A549 (cell line): ENCODE results near the gene UAP1.

Source experiments
- CHD4 ChIP-seq: fragments of 200-600 bp; sonication (generic); IDR thresholded peaks from 2 replicates; pipeline ENCODE4 v1.6.1; 2016; ENCODE audit warnings: antibody characterized with exemption, mild to moderate bottlenecking, borderline replicate concordance
- CTCF ChIP-seq: fragments of >200 bp; sonication (Bioruptor Twin); formaldehyde crosslinking; IDR thresholded peaks from 3 replicates; pipeline ENCODE4 v1.5.1; 2016
- E2F6 ChIP-seq: IDR thresholded peaks from 2 replicates; pipeline ENCODE4 v1.6.1; 2012; ENCODE audit warnings: low read depth, borderline replicate concordance
- ESRRA ChIP-seq: fragments of 150-350 bp; IDR thresholded peaks from 2 replicates; pipeline ENCODE4 v1.6.1; 2014; ENCODE audit warnings: mild to moderate bottlenecking, low read length, borderline replicate concordance
- RAD21 ChIP-seq, 2 experiments: fragments of >200 bp in 1 of 2; sonication (Bioruptor Twin) in 1 of 2; formaldehyde crosslinking in 1 of 2; IDR thresholded peaks in 1 of 2; conservative IDR thresholded peaks in 1 of 2; 2 replicates in 1 of 2; 3 replicates in 1 of 2; pipeline ENCODE4 v1.6.1; 2012 to 2018; ENCODE audit warnings: inconsistent platforms in 1 of 2
- REST ChIP-seq: fragments of 200-600 bp; sonication (generic); IDR thresholded peaks from 2 replicates; pipeline ENCODE4 v1.6.1; 2016; ENCODE audit warnings: antibody characterized with exemption, mild to moderate bottlenecking, moderate library complexity
- RFX5 ChIP-seq: fragments of 450-650 bp; IDR thresholded peaks from 2 replicates; pipeline ENCODE4 v1.7.1; 2014; ENCODE audit warnings: antibody characterized with exemption, mild to moderate bottlenecking, moderate library complexity
- TP53 ChIP-seq: fragments of 250-450 bp; sonication (Bioruptor Pico); IDR thresholded peaks from 2 replicates; pipeline ENCODE4 v1.5.0; 2021; ENCODE audit warnings: mild to moderate bottlenecking, moderate library complexity
- ZNF302 ChIP-seq: fragments of 250-450 bp; sonication (Bioruptor Pico); IDR thresholded peaks from 2 replicates; pipeline ENCODE4 v1.9.0; 2021; ENCODE audit warnings: inconsistent platforms, mild to moderate bottlenecking, moderate library complexity
- ZSCAN20 ChIP-seq: fragments of 250-450 bp; sonication (Bioruptor Pico); IDR thresholded peaks from 2 replicates; pipeline ENCODE4 v1.8.0; 2022; ENCODE audit warnings: mild to moderate bottlenecking, moderate library complexity

GRCh38 chr1:162527314-162527713 lies 34.2 kb upstream of the UAP1 start:
- TF ChIP-seq CHD4: no peak
- TF ChIP-seq CTCF: no peak
- no peak for TF ChIP-seq RAD21 (conservative IDR thresholded peaks at IDR 0.05 in 1 of 2, IDR thresholded peaks at IDR 0.05 in 1 of 2)
- TF ChIP-seq ZSCAN20 (CRISPR knock-in tag): no peak
- TF ChIP-seq ESRRA: no peak
- no peak for TF ChIP-seq E2F6
- TF ChIP-seq TP53 (CRISPR knock-in tag): no peak
- TF ChIP-seq REST: no peak
- no peak for TF ChIP-seq RFX5
- TF ChIP-seq ZNF302 (CRISPR knock-in tag): no peak
